Adrenal gland (tissue), 5 donors: Measurements from ENCODE around the gene CIZ1.

Experiments used
- CTCF ChIP-seq, 6 experiments: fragments of 450-650 bp in 4 of 6; fragments of 200-600 bp in 2 of 6; sonication (generic) in 1 of 6; IDR thresholded peaks; 1 replicate in 5 of 6; 2 replicates in 1 of 6; pipeline versions ENCODE4 v1.5.1 to v1.8.0; 2016 to 2021; ENCODE audit warnings: antibody characterized with exemption in 6 of 6, mild to moderate bottlenecking in 2 of 6, moderate library complexity in 1 of 6
- POLR2A ChIP-seq, 2 donors: fragments of 450-650 bp; IDR thresholded peaks; one replicate each; pipeline ENCODE4 v1.6.1; 2017; ENCODE audit warnings: antibody characterized with exemption in 2 of 2, mild to moderate bottlenecking in 2 of 2, moderate library complexity in 1 of 2
- donor health status: DM: no; HTN: no; CAD: no.

DNA sequence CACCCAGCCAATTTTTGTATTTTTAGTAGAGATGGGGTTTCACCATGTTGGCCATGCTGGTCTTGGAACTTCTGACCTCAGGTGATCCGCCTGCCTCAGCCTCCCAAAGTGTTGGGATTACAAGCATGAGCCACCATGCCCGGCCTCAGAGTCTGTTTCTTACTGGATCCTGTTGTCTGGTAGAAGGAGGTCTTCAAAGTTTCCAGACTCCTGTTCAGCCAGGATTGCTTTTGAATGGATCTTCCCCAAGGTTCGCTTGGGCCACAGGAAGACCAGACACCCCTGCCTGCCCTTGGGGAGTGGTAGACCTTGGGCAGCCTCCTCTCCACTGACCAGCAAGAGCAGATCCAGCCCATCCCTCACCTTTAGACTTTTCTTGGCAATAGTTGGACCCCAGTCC lies 49.8 kb downstream of the CIZ1 start:
- no peak for TF ChIP-seq CTCF (IDR thresholded peaks at IDR 0.05)
- no peak for TF ChIP-seq POLR2A (IDR thresholded peaks at IDR 0.05)
